AG04450 (cell line): ENCODE data around the gene LARGE1. TPM values are rescaled to one million over a fixed set of nuclear protein-coding genes. Genes with fewer than 3 reads are reported as not detected.

Source experiments
- CTCF ChIA-PET: fragments of 300-600, 350-600 bp; formaldehyde crosslinking; extraction: SDS; loops from one replicate; lab custom pipeline; 2022; ENCODE audit warnings: antibody characterized with exemption, inconsistent platforms; lab: Charles Lee
- POLR2A ChIA-PET: fragments of 350-600 bp; formaldehyde crosslinking; extraction: SDS; loops from one replicate; lab custom pipeline; 2021; ENCODE audit warnings: antibody characterized with exemption, inconsistent platforms; lab: Yijun Ruan, JAX
- DNase-seq: peaks from one replicate; pipeline ENCODE4 v3.0.0-alpha.2; 2011; ENCODE audit warnings: low read depth, low spot score
- H3K27ac ChIP-seq: one replicate; pipeline ENCODE4 v1.5.1; 2012; ENCODE audit warnings: low read depth, low read length, control low read depth
- H3K27me3 ChIP-seq: one replicate; pipeline ENCODE4 v1.6.0; 2012; ENCODE audit warnings: low read length; ENCODE audit not compliant: control insufficient read depth, insufficient read depth
- H3K4me3 ChIP-seq: 2 replicates; pipeline ENCODE4 v1.5.1; 2011; ENCODE audit warnings: mild to moderate bottlenecking, low read depth, low read length, control low read depth
- H3K9me3 ChIP-seq: 2 replicates; pipeline ENCODE4 v1.5.1; 2012; ENCODE audit warnings: low read length; ENCODE audit not compliant: control insufficient read depth, insufficient read depth
- polyA plus RNA-seq: library from polyadenylated mRNA; depleted of rRNA; stranded (reverse); fragments of >200 nt; gene quantifications from 2 replicates; pipeline ENCODE4 v1.2.3, GENCODE V29; 2011
- small RNA-seq: library from RNA; depleted of rRNA; stranded (forward); fragments of <200 nt; gene quantifications from one replicate; pipeline ENCODE3, GENCODE V24; 2012; ENCODE audit warnings: low read depth; ENCODE audit not compliant: insufficient read length
- TF ChIP-seq, protein P1 (sequence below): IDR thresholded peaks from 2 replicates; pipeline ENCODE4 v1.5.1; 2011; ENCODE audit warnings: low read depth, low read length, control low read depth, inconsistent platforms

The LARGE1 gene
- polyA plus RNA-seq, 1 experiment: 8.4 TPM

DNA sequence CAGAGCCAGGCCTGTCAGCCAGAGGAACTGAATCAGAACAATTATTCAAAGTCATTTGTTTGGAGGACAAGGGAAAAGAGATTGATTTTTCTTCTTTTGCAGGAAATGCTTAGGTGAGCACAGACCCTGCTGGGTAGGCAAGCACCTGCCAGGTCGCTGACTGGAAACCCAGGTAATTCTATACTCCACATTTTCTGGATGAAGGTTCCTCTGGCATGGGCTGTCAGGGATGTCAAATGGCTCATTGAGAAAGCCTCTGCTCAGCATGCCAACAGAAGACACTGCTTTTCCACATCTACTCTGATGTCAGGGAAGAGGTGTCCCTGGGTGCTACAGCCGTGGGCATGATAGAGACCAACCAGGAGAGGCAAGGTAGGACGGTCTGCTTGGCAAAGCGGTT is 695.4 kb downstream of the LARGE1 start:
- H3K27me3 ChIP-seq: no peaks in the 10 kb centered on the region
- DNase-seq: no peak
- peaks cover under 1% of the 10 kb centered on the region; the same call in 1 of the 2 replicates for H3K9me3 ChIP-seq
- no peak overlapping the region for H3K27ac ChIP-seq
- H3K4me3 ChIP-seq: no peak overlapping the region
- ChIA-PET CTCF (no interaction called here), POLR2A (no interaction called here)
- TF ChIP-seq, protein P1, sequence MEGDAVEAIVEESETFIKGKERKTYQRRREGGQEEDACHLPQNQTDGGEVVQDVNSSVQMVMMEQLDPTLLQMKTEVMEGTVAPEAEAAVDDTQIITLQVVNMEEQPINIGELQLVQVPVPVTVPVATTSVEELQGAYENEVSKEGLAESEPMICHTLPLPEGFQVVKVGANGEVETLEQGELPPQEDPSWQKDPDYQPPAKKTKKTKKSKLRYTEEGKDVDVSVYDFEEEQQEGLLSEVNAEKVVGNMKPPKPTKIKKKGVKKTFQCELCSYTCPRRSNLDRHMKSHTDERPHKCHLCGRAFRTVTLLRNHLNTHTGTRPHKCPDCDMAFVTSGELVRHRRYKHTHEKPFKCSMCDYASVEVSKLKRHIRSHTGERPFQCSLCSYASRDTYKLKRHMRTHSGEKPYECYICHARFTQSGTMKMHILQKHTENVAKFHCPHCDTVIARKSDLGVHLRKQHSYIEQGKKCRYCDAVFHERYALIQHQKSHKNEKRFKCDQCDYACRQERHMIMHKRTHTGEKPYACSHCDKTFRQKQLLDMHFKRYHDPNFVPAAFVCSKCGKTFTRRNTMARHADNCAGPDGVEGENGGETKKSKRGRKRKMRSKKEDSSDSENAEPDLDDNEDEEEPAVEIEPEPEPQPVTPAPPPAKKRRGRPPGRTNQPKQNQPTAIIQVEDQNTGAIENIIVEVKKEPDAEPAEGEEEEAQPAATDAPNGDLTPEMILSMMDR: no peak

Small RNA genes within 50 kb of the gene (small RNA-seq; reads per million reads assigned to genes)
- gene MIR4764: not detected
- gene SNORA50B: not detected
